Measurements from ENCODE around the gene WIPF3. TPM values are rescaled to one million over a fixed set of nuclear protein-coding genes. Genes with fewer than 3 reads are reported as not detected.
"Not testable (repeated sequence)": the region's sequence is repeated elsewhere in the genome, so short reads cannot be mapped to it uniquely, and the experiment has no call there.

The WIPF3 gene
- total RNA-seq, 1 donor from 2014 or later: 7.3 TPM

GRCh38 chr7:29886827-29887226 is 80.5 kb downstream of the WIPF3 start:
- DNase-seq (ENCODE audit: low spot score in 2 of 2, unreplicated experiment in 2 of 2): no peak

GRCh38 chr7:29888006-29888405 is 81.7 kb downstream of the WIPF3 start:
- Mint-ChIP-seq H3K4me1 (peaks cover 13% of the 10 kb centered on the region), H3K9me3 (no peaks in the 10 kb centered on the region), H3K36me3 (peaks cover 2% of the 10 kb centered on the region), H3K4me3 (no peak overlapping the region), H3K27ac (no peak overlapping the region), H3K27me3 (ENCODE audit: low read depth) (peaks cover 7% of the 10 kb centered on the region)
- no peak for TF ChIP-seq CTCF (IDR thresholded peaks at IDR 0.05; ENCODE audit: unreplicated experiment)
- no peak for DNase-seq (ENCODE audit: low spot score in 2 of 2, unreplicated experiment in 2 of 2)

More at GRCh38 chr7:29886827-29887226, 80.5 kb downstream of the WIPF3 start:
- no peak overlapping the region for H3K27ac Mint-ChIP-seq
- peaks cover 2% of the 10 kb centered on the region for H3K36me3 Mint-ChIP-seq
- peaks cover 15% of the 10 kb centered on the region for H3K4me1 Mint-ChIP-seq
- H3K9me3 Mint-ChIP-seq: no peaks in the 10 kb centered on the region
- peaks cover 14% of the 10 kb centered on the region for H3K27me3 Mint-ChIP-seq (ENCODE audit: low read depth)
- no peak overlapping the region for H3K4me3 Mint-ChIP-seq
- TF ChIP-seq CTCF (IDR thresholded peaks at IDR 0.05; ENCODE audit: unreplicated experiment): no peak

GRCh38 chr7:29889288-29889687 is 83.0 kb downstream of the WIPF3 start:
- peaks cover 9% of the 10 kb centered on the region for H3K4me1 Mint-ChIP-seq
- TF ChIP-seq CTCF (IDR thresholded peaks at IDR 0.05; ENCODE audit: unreplicated experiment): no peak
- no peaks in the 10 kb centered on the region for H3K27me3 Mint-ChIP-seq (ENCODE audit: low read depth)
- no peak for DNase-seq (ENCODE audit: low spot score in 2 of 2, unreplicated experiment in 2 of 2)
- H3K27ac Mint-ChIP-seq: no peak overlapping the region
- H3K4me3 Mint-ChIP-seq: no peak overlapping the region
- no peaks in the 10 kb centered on the region for H3K9me3 Mint-ChIP-seq
- H3K36me3 Mint-ChIP-seq: peaks cover 2% of the 10 kb centered on the region

GRCh38 chr7:29890251-29890650 is 83.9 kb downstream of the WIPF3 start:
- Mint-ChIP-seq H3K36me3 (peaks cover 2% of the 10 kb centered on the region), H3K27me3 (ENCODE audit: low read depth) (no peaks in the 10 kb centered on the region), H3K27ac (no peak overlapping the region), H3K4me3 (no peak overlapping the region), H3K9me3 (peaks cover under 1% of the 10 kb centered on the region), H3K4me1 (peaks cover under 1% of the 10 kb centered on the region)
- no peak for TF ChIP-seq CTCF (IDR thresholded peaks at IDR 0.05; ENCODE audit: unreplicated experiment)
- no peak for DNase-seq (ENCODE audit: low spot score in 2 of 2, unreplicated experiment in 2 of 2)

- H3K27me3 Mint-ChIP-seq (ENCODE audit: low read depth); H3K36me3 Mint-ChIP-seq; H3K4me1 Mint-ChIP-seq; H3K27ac Mint-ChIP-seq; H3K4me3 Mint-ChIP-seq; H3K9me3 Mint-ChIP-seq; DNase-seq (ENCODE audit: low spot score in 2 of 2, unreplicated experiment in 2 of 2): not testable (repeated sequence)
Observed at GRCh38 chr7:29890786-29891185, 84.5 kb downstream of the WIPF3 start.

GRCh38 chr7:29891766-29892165 is 85.5 kb downstream of the WIPF3 start:
- no peaks in the 10 kb centered on the region for H3K27me3 Mint-ChIP-seq (ENCODE audit: low read depth)
- no peak overlapping the region for H3K27ac Mint-ChIP-seq
- no peak for DNase-seq (ENCODE audit: low spot score in 2 of 2, unreplicated experiment in 2 of 2)
- H3K4me1 Mint-ChIP-seq: no peaks in the 10 kb centered on the region
- H3K9me3 Mint-ChIP-seq: peaks cover 11% of the 10 kb centered on the region
- TF ChIP-seq CTCF (IDR thresholded peaks at IDR 0.05; ENCODE audit: unreplicated experiment): no peak
- H3K36me3 Mint-ChIP-seq: peaks cover 13% of the 10 kb centered on the region
- H3K4me3 Mint-ChIP-seq: no peak overlapping the region

All from mesothelial cell of epicardium (in vitro differentiated cells).